COR-L47 (cell line): ENCODE measurements around the gene SDHA.

Experiments used
- DNase-seq: peaks from one replicate; lab custom pipeline; 2025; lab: John Stamatoyannopoulos, UW

Gene SDHA

DNA sequence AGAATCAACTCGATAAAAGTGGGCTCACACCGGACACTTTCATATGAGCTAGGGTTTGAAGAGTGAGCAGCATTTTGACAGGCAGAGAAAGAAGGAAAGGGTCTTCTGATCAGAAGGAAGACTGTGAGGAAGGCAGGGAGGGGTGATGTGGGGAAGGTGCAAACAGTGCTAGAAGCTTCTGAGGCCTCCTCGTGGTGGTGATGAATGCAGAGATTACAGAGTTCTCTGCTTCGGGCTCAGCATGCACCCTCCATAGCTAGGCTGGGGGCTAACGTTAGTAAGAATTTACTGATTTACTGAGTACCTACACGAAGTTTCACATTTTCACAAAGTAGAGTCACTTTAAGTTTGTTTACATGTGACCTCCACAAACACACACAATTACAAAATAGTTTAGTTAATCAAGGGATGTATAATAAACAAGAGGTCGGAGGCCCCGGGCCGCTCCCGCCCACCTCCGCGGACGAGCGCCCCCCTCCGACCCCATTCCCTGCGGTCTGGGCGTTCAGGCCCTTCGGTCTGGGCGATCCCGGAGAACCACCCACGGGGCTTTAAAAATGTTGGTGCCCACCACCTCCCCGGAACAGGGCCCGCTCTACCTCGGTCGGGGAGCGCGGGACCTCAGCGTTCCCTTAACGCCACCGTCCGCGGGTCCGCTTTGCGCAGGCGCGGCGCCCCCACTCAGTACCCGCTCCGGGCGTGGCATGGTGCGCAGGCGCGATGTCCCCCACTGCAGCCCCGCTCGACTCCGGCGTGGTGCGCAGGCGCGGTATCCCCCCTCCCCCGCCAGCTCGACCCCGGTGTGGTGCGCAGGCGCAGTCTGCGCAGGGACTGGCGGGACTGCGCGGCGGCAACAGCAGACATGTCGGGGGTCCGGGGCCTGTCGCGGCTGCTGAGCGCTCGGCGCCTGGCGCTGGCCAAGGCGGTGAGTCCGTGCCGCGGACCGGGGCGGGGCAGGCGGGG lies at the start of gene SDHA, which contains the start of gene CCDC127:
Gene SDHA (plus strand): TSS at position 827 of the 963 bp plus-strand sequence. CDS start 36 bp downstream, at position 863.
Gene CCDC127 (minus strand): TSS at position 660 of the 963 bp plus-strand sequence. CDS start 1,304 bp downstream, outside the sequence.
- peak; percentile 96 for DNase-seq

- DNase-seq, result no peak
These were observed 48.9 kb upstream of the SDHA start for GRCh38 chr5:169071-169727.

GRCh38 chr5:169728-170094 lies 48.4 kb upstream of the SDHA start:
- DNase-seq, result no peak

DNA sequence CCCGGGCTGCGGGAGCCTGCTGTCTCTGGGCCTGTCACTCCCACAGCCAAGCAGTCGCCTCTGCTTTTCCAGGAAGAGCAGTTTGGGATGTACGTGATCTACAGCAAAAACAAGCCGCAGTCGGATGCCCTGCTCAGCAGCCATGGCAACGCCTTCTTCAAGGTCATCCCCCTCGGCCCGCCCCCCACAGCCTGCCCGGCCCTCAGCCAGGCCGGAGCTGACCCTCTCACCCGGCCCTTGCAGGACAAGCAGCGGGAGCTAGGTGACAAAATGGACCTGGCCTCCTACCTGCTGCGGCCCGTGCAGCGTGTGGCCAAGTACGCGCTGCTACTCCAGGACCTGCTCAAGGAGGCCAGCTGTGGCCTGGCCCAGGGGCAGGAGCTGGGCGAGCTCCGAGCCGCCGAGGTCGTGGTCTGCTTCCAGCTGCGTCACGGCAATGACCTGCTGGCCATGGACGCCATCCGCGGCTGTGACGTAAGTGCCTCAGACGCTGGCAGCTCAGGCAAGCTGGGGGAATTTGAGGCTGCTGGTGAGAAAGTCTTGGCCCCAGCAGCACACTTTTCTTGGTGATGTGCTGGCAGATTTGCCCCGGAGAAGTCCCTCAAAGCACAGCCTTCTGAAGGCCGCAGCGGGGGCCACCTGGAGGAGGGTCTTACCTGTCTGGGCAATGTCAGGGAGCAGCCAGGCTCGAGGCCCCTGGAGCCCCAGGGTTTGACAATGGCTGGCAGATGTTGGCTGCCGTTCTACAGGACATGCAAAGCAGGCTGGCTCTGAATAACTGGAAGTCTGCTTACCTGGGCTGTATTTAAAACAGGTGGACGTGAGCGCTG lies 46.9 kb upstream of the SDHA start:
- DNase-seq, result no peak

DNA sequence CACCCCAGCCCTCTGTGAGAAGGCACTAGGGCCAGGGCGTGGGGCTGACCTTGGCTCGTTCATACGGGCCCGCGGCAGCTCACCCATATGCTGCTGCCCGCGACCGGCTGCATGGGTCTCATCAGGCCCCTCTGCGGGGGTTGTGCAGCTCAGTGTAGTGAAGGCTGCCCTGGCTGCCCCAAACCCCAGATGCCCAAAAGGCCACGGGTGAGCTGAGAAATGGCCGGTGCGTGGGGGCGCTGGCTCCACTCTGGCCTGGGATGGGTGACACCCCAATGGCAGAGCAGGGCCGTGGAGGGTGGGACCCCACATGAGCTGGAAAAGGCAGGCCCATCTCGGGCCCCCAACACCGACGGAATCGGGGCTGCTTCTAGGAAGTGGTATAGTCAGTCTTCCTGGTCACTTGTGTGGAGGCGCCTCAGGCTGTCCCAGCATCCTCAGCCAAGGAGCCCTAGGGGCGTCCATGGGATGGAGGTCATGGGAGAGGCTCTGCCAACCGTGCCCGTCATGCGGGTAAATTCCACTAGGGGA lies 46.3 kb upstream of the SDHA start:
- no peak for DNase-seq

DNA sequence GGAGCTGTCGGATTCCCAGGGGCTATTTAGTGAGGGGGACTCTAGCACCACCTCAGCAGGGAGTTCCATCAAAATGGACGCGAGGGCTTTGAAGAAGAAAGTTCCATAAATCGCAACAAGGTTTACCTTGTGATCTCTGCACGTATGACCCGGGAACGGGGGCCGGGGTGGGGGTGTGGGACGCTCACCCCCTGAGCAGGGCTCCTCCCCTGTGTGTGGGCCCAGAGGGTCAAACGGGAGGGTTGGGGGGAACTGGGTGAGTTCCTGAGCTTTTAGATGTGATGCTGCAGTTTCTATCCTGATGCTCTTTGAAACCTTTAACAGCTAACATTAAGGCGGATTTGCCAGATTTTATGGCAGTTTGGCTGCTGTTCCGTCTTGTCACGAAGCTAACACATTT lies 45.7 kb upstream of the SDHA start:
- DNase-seq, result no peak

DNA sequence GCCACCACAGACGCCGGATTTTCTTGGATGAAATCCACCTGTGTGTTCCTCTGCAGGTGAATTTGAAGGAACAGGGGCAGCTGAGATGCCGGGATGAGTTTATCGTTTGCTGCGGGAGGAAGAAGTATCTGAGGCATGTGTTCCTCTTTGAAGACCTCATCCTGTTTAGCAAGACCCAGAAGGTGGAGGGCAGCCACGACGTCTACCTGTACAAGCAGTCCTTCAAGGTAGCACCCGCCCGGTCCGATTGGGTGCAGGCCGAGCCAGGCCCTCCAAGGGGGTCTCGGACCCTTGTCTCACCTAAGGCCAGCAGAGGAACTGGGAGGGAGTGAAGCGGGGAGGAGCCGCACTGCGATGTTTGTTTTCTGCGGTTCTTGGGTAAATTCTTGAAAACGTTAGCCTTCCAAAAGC lies 45.3 kb upstream of the SDHA start:
- no peak for DNase-seq

- no peak for DNase-seq
These were observed 44.5 kb upstream of the SDHA start for GRCh38 chr5:173392-174290.

- DNase-seq, result no peak
These were observed 43.9 kb upstream of the SDHA start for GRCh38 chr5:174291-174600.

DNA sequence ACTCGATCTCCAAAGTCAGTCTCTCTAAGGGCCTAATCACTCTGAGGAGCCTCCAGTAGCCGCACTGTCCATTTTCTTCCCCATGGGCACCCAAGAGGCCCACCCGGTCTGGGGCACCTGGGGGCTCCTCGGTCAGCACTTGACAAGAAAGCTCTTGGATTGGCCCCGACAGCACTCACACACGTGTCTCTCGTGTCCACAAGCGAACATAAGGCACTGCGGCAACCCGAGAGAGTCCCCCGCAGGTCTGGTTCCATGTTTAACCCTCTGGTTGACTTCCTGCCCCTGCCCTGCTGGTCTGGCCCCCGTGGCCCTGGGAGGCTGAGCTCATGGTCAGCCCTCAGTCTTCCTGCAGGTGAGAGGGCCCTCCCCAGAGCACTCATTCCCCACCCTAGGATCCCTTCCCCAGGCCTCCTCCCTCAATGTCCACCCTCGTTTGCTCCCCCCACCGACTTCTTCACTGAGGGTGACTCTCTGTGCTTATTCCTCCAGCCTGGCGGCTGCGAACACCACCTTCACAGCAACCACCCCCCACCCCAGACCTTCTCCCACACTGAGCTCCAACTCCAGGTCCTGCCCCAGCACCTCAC lies 43.1 kb upstream of the SDHA start:
- no peak for DNase-seq

GRCh38 chr5:176296-176823 lies 41.8 kb upstream of the SDHA start:
- no peak for DNase-seq

DNA sequence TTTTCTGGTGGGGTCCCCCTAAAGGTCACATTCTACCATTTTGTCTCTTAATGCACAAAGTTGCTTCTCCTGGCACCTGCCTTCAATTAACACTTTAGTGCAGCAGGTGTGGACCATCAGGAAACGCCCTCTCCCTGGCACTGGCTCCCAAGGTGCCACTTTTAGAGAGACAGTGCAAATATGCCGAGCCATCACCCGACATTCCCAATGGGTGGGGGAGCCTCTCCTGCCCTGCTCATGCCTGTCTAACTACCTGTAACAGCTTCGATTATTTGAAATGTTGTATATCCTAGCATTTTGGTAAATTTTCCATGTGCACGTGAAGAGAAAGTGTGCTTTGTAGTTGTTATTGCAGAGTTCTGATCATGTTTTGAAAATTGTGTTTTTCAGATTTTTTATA lies 40.0 kb upstream of the SDHA start:
- peak; percentile 66 for DNase-seq

DNA sequence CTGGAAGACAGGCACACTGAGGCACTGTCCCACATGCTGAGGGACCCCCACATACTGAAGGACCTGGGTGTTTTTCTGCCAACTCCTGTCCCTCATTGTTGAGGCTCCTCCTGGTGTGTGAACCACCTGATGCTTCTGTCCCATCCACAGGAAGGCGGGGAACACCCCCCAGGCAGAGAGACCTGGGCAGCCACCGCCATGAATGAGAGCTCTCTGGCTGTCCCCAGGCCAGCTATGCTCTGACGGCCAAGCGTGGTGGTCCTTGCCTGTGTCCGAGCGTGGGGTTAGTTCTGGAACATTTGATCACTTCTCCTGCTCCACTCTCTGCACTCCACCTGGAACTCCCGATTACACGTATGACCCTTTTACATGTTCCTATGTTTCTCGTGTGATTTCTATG lies 38.7 kb upstream of the SDHA start:
- DNase-seq, result no peak

DNA sequence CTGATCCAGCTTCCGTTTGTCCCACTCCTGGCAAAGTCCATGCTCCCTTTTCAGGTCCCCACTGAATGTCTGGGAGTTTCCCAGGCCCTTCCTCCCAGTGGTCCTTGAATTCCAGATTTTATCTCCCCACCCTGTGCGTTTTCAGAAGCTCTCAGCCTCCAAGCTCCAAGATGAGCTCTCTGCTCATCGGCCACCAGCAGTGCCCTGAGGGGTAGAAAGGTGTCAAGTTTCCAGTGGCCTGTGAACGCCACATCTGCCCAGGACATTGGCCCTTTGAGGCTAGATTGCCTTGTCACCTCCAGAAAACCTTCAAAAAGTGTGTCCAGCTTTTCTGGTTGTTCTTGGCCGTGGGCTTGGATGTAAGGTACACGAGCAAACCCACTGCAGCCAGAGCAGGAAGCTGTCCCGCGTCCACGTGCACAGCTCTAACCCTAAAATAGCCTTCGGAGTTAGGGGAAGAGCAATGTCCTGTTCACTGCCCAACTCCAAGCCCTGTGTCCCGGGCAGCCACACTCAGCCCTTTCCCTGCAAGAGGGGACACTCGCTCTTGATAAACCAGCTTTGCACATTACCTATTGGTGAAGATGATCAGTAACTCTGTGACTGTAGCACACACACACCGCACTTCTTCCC lies 37.7 kb upstream of the SDHA start:
- no peak for DNase-seq

- no peak for DNase-seq
These were observed 37.0 kb upstream of the SDHA start for GRCh38 chr5:181160-181559.

- no peak for DNase-seq
These were observed 36.6 kb upstream of the SDHA start for GRCh38 chr5:181566-181965.

DNA sequence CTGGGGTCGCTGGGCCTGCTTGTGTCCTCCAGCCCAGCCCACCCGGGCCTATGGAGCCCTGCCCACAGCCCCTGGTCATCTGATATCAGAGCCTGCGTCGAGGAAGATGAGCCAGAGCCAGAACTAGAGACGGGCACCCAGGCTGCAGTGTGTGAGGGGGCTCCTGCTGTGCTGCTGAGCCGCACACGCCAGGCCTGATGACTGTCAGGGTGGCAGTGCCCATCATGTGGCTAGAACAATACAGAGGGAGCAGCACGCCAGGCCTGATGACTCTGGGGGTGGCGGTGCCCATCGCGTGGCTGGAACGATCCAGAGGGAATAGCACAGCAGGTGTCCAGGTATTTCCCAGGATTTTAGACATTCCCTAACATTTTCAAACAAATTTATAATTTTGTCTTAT lies 36.0 kb upstream of the SDHA start:
- DNase-seq, result no peak

GRCh38 chr5:184471-184870 lies 33.6 kb upstream of the SDHA start:
- no peak for DNase-seq

GRCh38 chr5:185095-186070 lies 32.7 kb upstream of the SDHA start:
- DNase-seq, result no peak
